ENCODE measurements around the gene PHTF1.

PHTF1 gene

DNA sequence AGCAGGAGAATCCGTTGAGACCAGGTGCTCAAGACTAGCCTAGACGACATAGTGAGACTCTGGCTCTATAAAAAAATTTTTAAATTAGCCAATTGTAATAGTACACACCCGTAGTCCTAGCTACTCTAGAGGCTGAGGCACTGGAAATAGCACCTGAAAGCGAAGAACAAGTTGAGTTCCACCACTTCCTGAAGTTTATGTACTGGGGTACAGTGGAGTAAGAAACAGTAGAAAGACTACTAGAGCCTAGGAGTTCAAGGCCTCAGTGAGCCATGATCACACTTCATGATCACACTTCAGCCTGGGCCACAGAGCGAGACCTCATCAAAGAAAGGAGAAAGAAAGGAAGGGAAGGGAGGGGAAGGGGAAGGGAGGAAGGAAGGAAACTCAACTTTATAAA, 33.2 kb upstream of the PHTF1 start:
- Histone ChIP-seq H3K18ac (ENCODE audit: low read length) (no peak overlapping the region), H4K5ac (ENCODE audit: low read length) (no peak overlapping the region), H3K27me3 (ENCODE audit: insufficient read depth, low read length, poor library complexity) (no peaks in the 10 kb centered on the region), H3K27ac (ENCODE audit: low read depth, low read length) (no peak overlapping the region), H3K4me1 (ENCODE audit: control insufficient read depth, low read depth, low read length) (no peaks in the 10 kb centered on the region), H4K8ac (ENCODE audit: low read depth, low read length) (no peak overlapping the region), H3K36me3 (ENCODE audit: control insufficient read depth, insufficient read depth, low read length) (no peaks in the 10 kb centered on the region), H3K79me1 (ENCODE audit: low read length) (peaks cover 5% of the 10 kb centered on the region), H2AK5ac (ENCODE audit: low read length) (no peak overlapping the region), H2BK5ac (ENCODE audit: low read length) (no peak overlapping the region), H2BK120ac (ENCODE audit: low read depth, low read length) (no peak overlapping the region), H3K4me2 (ENCODE audit: low read length) (no peak overlapping the region), H3K4ac (ENCODE audit: low read depth, low read length) (no peak overlapping the region), H3K79me2 (ENCODE audit: control insufficient read depth, insufficient read depth, low read length) (peaks cover 2% of the 10 kb centered on the region), H3K4me3 (ENCODE audit: low read length) (no peak overlapping the region), H3K23ac (ENCODE audit: low read length) (no peak overlapping the region), H3K9ac (ENCODE audit: low read length) (no peak overlapping the region), H3K56ac (ENCODE audit: low read length) (no peak overlapping the region), H2BK15ac (replicated peaks; ENCODE audit: low read depth) (no peak overlapping the region)
- DNase-seq, result no peak
- no CpG with 5 or more reads among the region's 5 CpGs for WGBS (ENCODE audit: extremely low coverage, insufficient coverage, low lambda C conversion rate)

DNA sequence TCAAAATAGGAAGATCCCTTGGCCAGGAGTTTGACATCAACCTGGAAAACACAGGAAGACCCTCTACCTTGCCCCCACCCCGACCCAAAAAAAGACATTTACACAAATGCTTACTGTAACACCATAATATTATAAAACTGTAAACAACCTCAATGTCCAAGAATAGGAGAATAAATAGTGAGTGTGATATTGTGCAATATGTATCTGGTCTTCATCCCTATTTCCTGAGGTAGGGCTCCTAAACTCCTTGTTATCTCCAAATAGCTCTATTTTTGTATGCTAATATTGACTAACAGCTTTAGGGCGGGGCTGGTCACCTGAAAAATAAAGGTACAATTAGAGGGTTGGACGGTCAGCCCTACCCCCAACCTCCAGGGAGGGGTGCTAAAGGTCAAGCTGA, 29.5 kb upstream of the PHTF1 start:
- H3K27ac ChIP-seq (ENCODE audit: low read depth, low read length), result no peak overlapping the region
- H2AK5ac ChIP-seq (ENCODE audit: low read length), result no peak overlapping the region
- no peak overlapping the region for H3K4me3 ChIP-seq (ENCODE audit: low read length)
- no peaks in the 10 kb centered on the region for H3K36me3 ChIP-seq (ENCODE audit: control insufficient read depth, insufficient read depth, low read length)
- H2BK15ac ChIP-seq (replicated peaks; ENCODE audit: low read depth), result no peak overlapping the region
- WGBS (ENCODE audit: extremely low coverage, insufficient coverage, low lambda C conversion rate), result no CpG with 5 or more reads among the region's 3 CpGs
- no peak overlapping the region for H4K8ac ChIP-seq (ENCODE audit: low read depth, low read length)
- H3K4ac ChIP-seq (ENCODE audit: low read depth, low read length), result no peak overlapping the region
- no peak for DNase-seq
- no peak overlapping the region for H2BK5ac ChIP-seq (ENCODE audit: low read length)
- no peak overlapping the region for H3K56ac ChIP-seq (ENCODE audit: low read length)
- peaks cover 10% of the 10 kb centered on the region for H3K79me1 ChIP-seq (ENCODE audit: low read length)
- H3K4me1 ChIP-seq (ENCODE audit: control insufficient read depth, low read depth, low read length), result no peaks in the 10 kb centered on the region
- no peak overlapping the region for H2BK120ac ChIP-seq (ENCODE audit: low read depth, low read length)
- no peak overlapping the region for H3K4me2 ChIP-seq (ENCODE audit: low read length)
- H3K18ac ChIP-seq (ENCODE audit: low read length), result no peak overlapping the region
- H3K23ac ChIP-seq (ENCODE audit: low read length), result no peak overlapping the region
- no peak overlapping the region for H4K5ac ChIP-seq (ENCODE audit: low read length)
- no peaks in the 10 kb centered on the region for H3K27me3 ChIP-seq (ENCODE audit: insufficient read depth, low read length, poor library complexity)
- H3K79me2 ChIP-seq (ENCODE audit: control insufficient read depth, insufficient read depth, low read length), result peaks cover 7% of the 10 kb centered on the region
- no peak overlapping the region for H3K9ac ChIP-seq (ENCODE audit: low read length)

DNA sequence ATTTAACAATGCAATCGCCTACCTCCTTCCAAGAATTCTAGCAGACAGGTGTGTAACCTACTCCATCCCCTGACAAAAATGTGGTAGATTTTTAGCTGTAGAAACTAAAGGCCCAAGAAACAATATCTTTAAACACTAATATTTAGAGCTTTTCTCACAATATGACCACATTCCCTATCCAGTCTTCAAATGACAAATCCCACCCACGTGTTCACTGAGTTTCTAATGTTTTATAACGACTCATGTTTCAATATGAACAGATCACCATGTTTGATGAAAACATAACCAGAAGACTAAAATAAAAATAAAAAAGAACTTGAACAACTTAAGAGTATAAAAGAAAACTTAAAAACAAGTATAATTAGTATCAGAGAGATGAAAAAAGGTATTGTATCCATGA, 28.4 kb upstream of the PHTF1 start:
- H2BK5ac ChIP-seq (ENCODE audit: low read length), result no peak overlapping the region
- no peak overlapping the region for H4K5ac ChIP-seq (ENCODE audit: low read length)
- peaks cover 7% of the 10 kb centered on the region for H3K79me2 ChIP-seq (ENCODE audit: control insufficient read depth, insufficient read depth, low read length)
- H3K27ac ChIP-seq (ENCODE audit: low read depth, low read length), result no peak overlapping the region
- H3K56ac ChIP-seq (ENCODE audit: low read length), result no peak overlapping the region
- no peak overlapping the region for H2BK120ac ChIP-seq (ENCODE audit: low read depth, low read length)
- no peak for DNase-seq
- H3K23ac ChIP-seq (ENCODE audit: low read length), result no peak overlapping the region
- no peak overlapping the region for H3K4me3 ChIP-seq (ENCODE audit: low read length)
- no peak overlapping the region for H3K9ac ChIP-seq (ENCODE audit: low read length)
- H2AK5ac ChIP-seq (ENCODE audit: low read length), result no peak overlapping the region
- no peak overlapping the region for H3K4me2 ChIP-seq (ENCODE audit: low read length)
- no peak overlapping the region for H3K4ac ChIP-seq (ENCODE audit: low read depth, low read length)
- no peaks in the 10 kb centered on the region for H3K4me1 ChIP-seq (ENCODE audit: control insufficient read depth, low read depth, low read length)
- H3K36me3 ChIP-seq (ENCODE audit: control insufficient read depth, insufficient read depth, low read length), result no peaks in the 10 kb centered on the region
- no peak overlapping the region for H2BK15ac ChIP-seq (replicated peaks; ENCODE audit: low read depth)
- H3K27me3 ChIP-seq (ENCODE audit: insufficient read depth, low read length, poor library complexity), result no peaks in the 10 kb centered on the region
- no peak overlapping the region for H4K8ac ChIP-seq (ENCODE audit: low read depth, low read length)
- peaks cover 9% of the 10 kb centered on the region for H3K79me1 ChIP-seq (ENCODE audit: low read length)
- no CpG with 5 or more reads among the region's 3 CpGs for WGBS (ENCODE audit: extremely low coverage, insufficient coverage, low lambda C conversion rate)
- no peak overlapping the region for H3K18ac ChIP-seq (ENCODE audit: low read length)

DNA sequence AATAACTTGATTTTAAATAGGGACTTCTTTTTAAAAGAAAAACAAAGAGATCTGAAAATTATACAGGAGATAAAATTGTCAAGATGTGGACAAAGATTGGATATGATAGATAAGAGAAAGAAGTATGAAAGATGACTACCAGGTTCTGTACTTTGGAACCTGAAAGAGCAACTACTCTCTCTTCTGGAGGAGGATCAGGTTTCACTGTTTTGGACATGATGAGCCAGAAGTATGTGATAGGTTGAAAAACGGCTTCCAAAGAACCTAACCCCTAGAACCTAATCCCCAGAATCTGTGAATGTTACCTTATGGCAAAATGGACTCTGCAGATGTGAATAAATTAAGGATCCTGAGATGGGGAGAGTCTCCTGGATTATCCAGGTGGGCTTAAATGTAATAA, 26.8 kb upstream of the PHTF1 start:
- no peak overlapping the region for H3K9ac ChIP-seq (ENCODE audit: low read length)
- H3K56ac ChIP-seq (ENCODE audit: low read length), result no peak overlapping the region
- no peak overlapping the region for H2BK15ac ChIP-seq (replicated peaks; ENCODE audit: low read depth)
- WGBS (ENCODE audit: extremely low coverage, insufficient coverage, low lambda C conversion rate), result no CpG with 5 or more reads among the region's 1 CpG
- no peak overlapping the region for H3K4me3 ChIP-seq (ENCODE audit: low read length)
- H3K23ac ChIP-seq (ENCODE audit: low read length), result no peak overlapping the region
- peaks cover 10% of the 10 kb centered on the region for H3K79me2 ChIP-seq (ENCODE audit: control insufficient read depth, insufficient read depth, low read length)
- no peaks in the 10 kb centered on the region for H3K36me3 ChIP-seq (ENCODE audit: control insufficient read depth, insufficient read depth, low read length)
- H2BK120ac ChIP-seq (ENCODE audit: low read depth, low read length), result no peak overlapping the region
- H3K18ac ChIP-seq (ENCODE audit: low read length), result no peak overlapping the region
- no peak for DNase-seq
- H2AK5ac ChIP-seq (ENCODE audit: low read length), result no peak overlapping the region
- H4K5ac ChIP-seq (ENCODE audit: low read length), result no peak overlapping the region
- H3K27ac ChIP-seq (ENCODE audit: low read depth, low read length), result no peak overlapping the region
- H3K4me1 ChIP-seq (ENCODE audit: control insufficient read depth, low read depth, low read length), result no peaks in the 10 kb centered on the region
- peaks cover 8% of the 10 kb centered on the region for H3K79me1 ChIP-seq (ENCODE audit: low read length)
- H3K27me3 ChIP-seq (ENCODE audit: insufficient read depth, low read length, poor library complexity), result no peaks in the 10 kb centered on the region
- no peak overlapping the region for H4K8ac ChIP-seq (ENCODE audit: low read depth, low read length)
- H3K4me2 ChIP-seq (ENCODE audit: low read length), result no peak overlapping the region
- no peak overlapping the region for H3K4ac ChIP-seq (ENCODE audit: low read depth, low read length)
- no peak overlapping the region for H2BK5ac ChIP-seq (ENCODE audit: low read length)

DNA sequence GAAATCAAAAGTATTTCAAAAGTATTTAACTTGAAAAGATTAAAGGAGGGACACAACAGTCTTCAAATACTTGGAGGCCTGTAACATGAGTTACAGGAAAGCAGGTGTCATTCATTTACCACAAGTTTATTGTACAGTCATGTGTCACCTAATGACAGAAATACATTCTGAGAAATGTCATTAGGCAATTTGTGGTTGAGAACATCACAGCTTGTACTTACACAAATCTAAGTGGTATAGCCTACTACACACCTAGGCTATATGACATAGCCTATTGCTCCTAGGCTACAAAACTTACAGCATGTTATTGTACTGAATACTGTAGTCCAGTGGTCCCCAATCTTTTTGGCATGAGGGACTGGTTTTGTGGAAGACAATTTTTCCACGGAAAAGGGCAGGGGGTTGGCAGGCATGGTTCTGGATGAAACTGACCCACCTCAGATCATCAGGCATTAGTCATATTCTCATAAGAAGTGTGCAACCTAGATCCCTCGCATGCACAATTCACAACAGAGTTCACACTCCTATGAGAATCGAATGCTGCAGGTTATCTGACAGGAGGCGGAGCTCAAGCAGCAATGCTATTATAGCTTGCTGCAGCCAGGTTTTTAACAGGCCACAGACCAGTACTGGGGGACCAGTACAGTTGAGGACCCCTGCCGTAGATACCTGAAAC, 25.0 kb upstream of the PHTF1 start:
- H3K4me3 ChIP-seq (ENCODE audit: low read length), result no peak overlapping the region
- WGBS (ENCODE audit: extremely low coverage, insufficient coverage, low lambda C conversion rate), result no CpG with 5 or more reads among the region's 5 CpGs
- H2AK5ac ChIP-seq (ENCODE audit: low read length), result no peak overlapping the region
- H3K27me3 ChIP-seq (ENCODE audit: insufficient read depth, low read length, poor library complexity), result no peaks in the 10 kb centered on the region
- H3K79me2 ChIP-seq (ENCODE audit: control insufficient read depth, insufficient read depth, low read length), result peaks cover 14% of the 10 kb centered on the region
- no peak overlapping the region for H3K27ac ChIP-seq (ENCODE audit: low read depth, low read length)
- H3K4ac ChIP-seq (ENCODE audit: low read depth, low read length), result no peak overlapping the region
- no peak overlapping the region for H2BK5ac ChIP-seq (ENCODE audit: low read length)
- no peak overlapping the region for H2BK120ac ChIP-seq (ENCODE audit: low read depth, low read length)
- H3K23ac ChIP-seq (ENCODE audit: low read length), result no peak overlapping the region
- H3K36me3 ChIP-seq (ENCODE audit: control insufficient read depth, insufficient read depth, low read length), result no peaks in the 10 kb centered on the region
- H3K56ac ChIP-seq (ENCODE audit: low read length), result no peak overlapping the region
- no peak overlapping the region for H2BK15ac ChIP-seq (replicated peaks; ENCODE audit: low read depth)
- H4K5ac ChIP-seq (ENCODE audit: low read length), result no peak overlapping the region
- no peak overlapping the region for H4K8ac ChIP-seq (ENCODE audit: low read depth, low read length)
- H3K4me2 ChIP-seq (ENCODE audit: low read length), result no peak overlapping the region
- H3K79me1 ChIP-seq (ENCODE audit: low read length), result peaks cover 8% of the 10 kb centered on the region
- DNase-seq, result no peak
- H3K4me1 ChIP-seq (ENCODE audit: control insufficient read depth, low read depth, low read length), result no peaks in the 10 kb centered on the region
- H3K18ac ChIP-seq (ENCODE audit: low read length), result no peak overlapping the region
- no peak overlapping the region for H3K9ac ChIP-seq (ENCODE audit: low read length)
